ENCODE measurements around the gene GRIN2C. TPM values are rescaled to one million over a fixed set of nuclear protein-coding genes. Genes with fewer than 3 reads are reported as not detected.
A peak's percentile ranks its signal among the peaks of the same experiment; 100 is the strongest.

The GRIN2C gene
- total RNA-seq, 2 experiments from 2014 or later, result 0.45 TPM; not detected in 1

GRCh38 chr17:74803388-74803930 is 56.2 kb downstream of the GRIN2C start:
- Mint-ChIP-seq H3K9me3 (no peaks in the 10 kb centered on the region), H3K4me3 (no peak overlapping the region)
- CTCF ChIA-PET, result interaction anchor here (0.9 kb wide), 1 partner anchor 12 kb away, joined by 4 read pairs; no protein-coding TSS in a partner anchor

GRCh38 chr17:74801896-74802295 is 57.8 kb downstream of the GRIN2C start:
- Mint-ChIP-seq H3K9me3 (no peaks in the 10 kb centered on the region), H3K4me1 (peaks cover 2% of the 10 kb centered on the region)

More at GRCh38 chr17:74803388-74803930, 56.2 kb downstream of the GRIN2C start:
- POLR2A ChIA-PET, result no interaction called here
- Mint-ChIP-seq H3K27me3 (no peaks in the 10 kb centered on the region), H3K4me1 (no peaks in the 10 kb centered on the region), H3K27ac (no peak overlapping the region), H3K36me3 (ENCODE audit: low read depth) (peaks cover 30% of the 10 kb centered on the region)
- no peak for DNase-seq

GRCh38 chr17:74800531-74800930 is 59.2 kb downstream of the GRIN2C start:
- Mint-ChIP-seq H3K4me1 (peaks cover 2% of the 10 kb centered on the region), H3K36me3 (ENCODE audit: low read depth) (peaks cover 46% of the 10 kb centered on the region), H3K27me3 (no peaks in the 10 kb centered on the region), H3K4me3 (no peak overlapping the region), H3K27ac (peak overlapping the region; percentile 13), H3K9me3 (no peaks in the 10 kb centered on the region)
- POLR2A ChIA-PET, result no interaction called here
- CTCF ChIA-PET, result interaction anchor here (1.1 kb wide), 1 partner anchor 9 kb away, joined by 4 read pairs; no protein-coding TSS in a partner anchor
- DNase-seq, result no peak

More at GRCh38 chr17:74801896-74802295, 57.8 kb downstream of the GRIN2C start:
- H3K36me3 Mint-ChIP-seq (ENCODE audit: low read depth), result peaks cover 38% of the 10 kb centered on the region
- no peak overlapping the region for H3K27ac Mint-ChIP-seq
- no peak for DNase-seq
- POLR2A ChIA-PET, result no interaction called here
- CTCF ChIA-PET, result interaction anchor here (1.1 kb wide), 1 partner anchor 10 kb away, joined by 4 read pairs; no protein-coding TSS in a partner anchor
- no peaks in the 10 kb centered on the region for H3K27me3 Mint-ChIP-seq
- H3K4me3 Mint-ChIP-seq, result no peak overlapping the region

GRCh38 chr17:74799097-74799496 is 60.6 kb downstream of the GRIN2C start:
- H3K4me3 Mint-ChIP-seq, result no peak overlapping the region
- DNase-seq, result no peak
- peaks cover 54% of the 10 kb centered on the region for H3K36me3 Mint-ChIP-seq (ENCODE audit: low read depth)
- no peak overlapping the region for H3K27ac Mint-ChIP-seq
- POLR2A ChIA-PET, result no interaction called here
- peaks cover 2% of the 10 kb centered on the region for H3K4me1 Mint-ChIP-seq
- no peaks in the 10 kb centered on the region for H3K9me3 Mint-ChIP-seq
- CTCF ChIA-PET, result no interaction called here
- no peaks in the 10 kb centered on the region for H3K27me3 Mint-ChIP-seq

- DNase-seq, result no peak
- peaks cover 56% of the 10 kb centered on the region for H3K36me3 Mint-ChIP-seq (ENCODE audit: low read depth)
- POLR2A ChIA-PET, result no interaction called here
- H3K27me3 Mint-ChIP-seq, result no peaks in the 10 kb centered on the region
- H3K9me3 Mint-ChIP-seq, result no peaks in the 10 kb centered on the region
- peaks cover 2% of the 10 kb centered on the region for H3K4me1 Mint-ChIP-seq
- no peak overlapping the region for H3K27ac Mint-ChIP-seq
- no peak overlapping the region for H3K4me3 Mint-ChIP-seq
- CTCF ChIA-PET, result no interaction called here
Observed at GRCh38 chr17:74798239-74798707, 61.4 kb downstream of the GRIN2C start.

GRCh38 chr17:74797824-74798223 is 61.9 kb downstream of the GRIN2C start:
- H3K4me3 Mint-ChIP-seq, result no peak overlapping the region
- peaks cover 58% of the 10 kb centered on the region for H3K36me3 Mint-ChIP-seq (ENCODE audit: low read depth)
- H3K9me3 Mint-ChIP-seq, result no peaks in the 10 kb centered on the region
- no peaks in the 10 kb centered on the region for H3K27me3 Mint-ChIP-seq
- no peak for DNase-seq
- POLR2A ChIA-PET, result no interaction called here
- CTCF ChIA-PET, result no interaction called here
- H3K4me1 Mint-ChIP-seq, result peaks cover 2% of the 10 kb centered on the region
- H3K27ac Mint-ChIP-seq, result no peak overlapping the region

- ChIA-PET CTCF (interaction anchor here (0.6 kb wide), 1 partner anchor 22 kb away, joined by 3 read pairs; no protein-coding TSS in a partner anchor), POLR2A (no interaction called here)
- no peak for DNase-seq
- Mint-ChIP-seq H3K4me3 (no peak overlapping the region), H3K4me1 (peaks cover 2% of the 10 kb centered on the region), H3K27me3 (no peaks in the 10 kb centered on the region), H3K9me3 (no peaks in the 10 kb centered on the region), H3K36me3 (ENCODE audit: low read depth) (peaks cover 60% of the 10 kb centered on the region), H3K27ac (no peak overlapping the region)
Observed at GRCh38 chr17:74796866-74797265, 62.8 kb downstream of the GRIN2C start.

GRCh38 chr17:74796211-74796610 is 63.5 kb downstream of the GRIN2C start:
- H3K27ac Mint-ChIP-seq, result no peak overlapping the region
- peaks cover 7% of the 10 kb centered on the region for H3K4me1 Mint-ChIP-seq
- DNase-seq, result no peak
- H3K36me3 Mint-ChIP-seq (ENCODE audit: low read depth), result peaks cover 60% of the 10 kb centered on the region
- ChIA-PET POLR2A (interaction anchor here (1.3 kb wide), 1 partner anchor 77 kb away, joined by 4 read pairs; the partner anchor contains the start of gene FDXR), CTCF (interaction anchor here (0.6 kb wide), 1 partner anchor 22 kb away, joined by 3 read pairs; no protein-coding TSS in a partner anchor)
- H3K4me3 Mint-ChIP-seq, result no peak overlapping the region
- no peaks in the 10 kb centered on the region for H3K9me3 Mint-ChIP-seq
- no peaks in the 10 kb centered on the region for H3K27me3 Mint-ChIP-seq

- Mint-ChIP-seq H3K4me3 (no peak overlapping the region), H3K4me1 (peaks cover 14% of the 10 kb centered on the region), H3K27me3 (no peaks in the 10 kb centered on the region), H3K27ac (no peak overlapping the region), H3K36me3 (ENCODE audit: low read depth) (peaks cover 61% of the 10 kb centered on the region), H3K9me3 (no peaks in the 10 kb centered on the region)
- ChIA-PET POLR2A (interaction anchor here (1.3 kb wide), 1 partner anchor 78 kb away, joined by 4 read pairs; the partner anchor contains the start of gene FDXR), CTCF (no interaction called here)
- DNase-seq, result no peak
Observed at GRCh38 chr17:74795327-74796020, 64.2 kb downstream of the GRIN2C start.

- DNase-seq, result no peak
- ChIA-PET CTCF (interaction anchor here (0.7 to 3.4 kb wide), 12 partner anchors 10 to 133 kb away, joined by 3 to 56 read pairs (median 3); partner anchors contain the start of genes FDXR, NAT9 and RAB37), POLR2A (interaction anchor here (1.5 to 2.0 kb wide), 2 partner anchors 68 to 80 kb away, joined by 5 to 14 read pairs; partner anchors contain the start of gene FDXR)
Observed at GRCh38 chr17:74792586-74793105, 67.0 kb downstream of the GRIN2C start.

More at GRCh38 chr17:74792586-74793105, 67.0 kb downstream of the GRIN2C start:
- Mint-ChIP-seq H3K27me3 (no peaks in the 10 kb centered on the region), H3K36me3 (ENCODE audit: low read depth) (peaks cover 56% of the 10 kb centered on the region), H3K4me3 (no peak overlapping the region), H3K4me1 (peaks cover 28% of the 10 kb centered on the region), H3K9me3 (no peaks in the 10 kb centered on the region), H3K27ac (no peak overlapping the region)

Other genes starting within 250 kb of the GRIN2C start
- not detected for gene CD300E, start 236.1 kb downstream of the GRIN2C start, total RNA-seq
- gene CD300LF, start 147.0 kb downstream of the GRIN2C start, total RNA-seq, result not detected
- 10 to 100 TPM; 56.1 to 58.5 TPM for gene RAB37, start 122.6 kb downstream of the GRIN2C start, total RNA-seq
- gene NHERF1, start 111.3 kb downstream of the GRIN2C start, total RNA-seq, result 100 to 1,000 TPM; 320 to 328 TPM
- gene NAT9, start 83.5 kb downstream of the GRIN2C start, total RNA-seq, result 10 to 100 TPM; 32.1 to 32.3 TPM
- 10 to 100 TPM; 22.9 to 24.0 TPM for gene FDXR, start 13.1 kb upstream of the GRIN2C start, total RNA-seq
- not detected for gene FADS6, start 33.7 kb upstream of the GRIN2C start, total RNA-seq
- gene USH1G, start 63.4 kb upstream of the GRIN2C start, total RNA-seq, result not detected
- not detected for gene OTOP2, start 64.4 kb upstream of the GRIN2C start, total RNA-seq
- not detected for gene OTOP3, start 76.0 kb upstream of the GRIN2C start, total RNA-seq
- gene HID1, start 112.9 kb upstream of the GRIN2C start, total RNA-seq, result 1 to 10 TPM in 1 of 2 experiments, under 1 TPM in 1; 0.38 to 1.4 TPM
- under 1 TPM; 0.50 to 0.63 TPM for gene CDR2L, start 127.7 kb upstream of the GRIN2C start, total RNA-seq
- gene MRPL58, start 152.8 kb upstream of the GRIN2C start, total RNA-seq, result 10 to 100 TPM; 45.4 to 49.6 TPM
- 100 to 1,000 TPM; 242 TPM for gene ATP5PD, start 187.1 kb upstream of the GRIN2C start, total RNA-seq
- gene KCTD2, start 187.3 kb upstream of the GRIN2C start, total RNA-seq, result 10 to 100 TPM; 24.2 to 24.9 TPM
- 10 to 100 TPM; 10.4 TPM for gene SLC16A5, start 228.1 kb upstream of the GRIN2C start, total RNA-seq